ENCODE measurements around the gene TMEM44. TPM values are rescaled to one million over a fixed set of nuclear protein-coding genes. Genes with fewer than 3 reads are reported as not detected.

Gene TMEM44
- total and polyA plus RNA-seq, 9 of the 15 experiments (the other 6 are each of a cell fraction or from before 2014, with no cell fraction given) = 0.53 to 18.1 (median 11.3) TPM

DNA sequence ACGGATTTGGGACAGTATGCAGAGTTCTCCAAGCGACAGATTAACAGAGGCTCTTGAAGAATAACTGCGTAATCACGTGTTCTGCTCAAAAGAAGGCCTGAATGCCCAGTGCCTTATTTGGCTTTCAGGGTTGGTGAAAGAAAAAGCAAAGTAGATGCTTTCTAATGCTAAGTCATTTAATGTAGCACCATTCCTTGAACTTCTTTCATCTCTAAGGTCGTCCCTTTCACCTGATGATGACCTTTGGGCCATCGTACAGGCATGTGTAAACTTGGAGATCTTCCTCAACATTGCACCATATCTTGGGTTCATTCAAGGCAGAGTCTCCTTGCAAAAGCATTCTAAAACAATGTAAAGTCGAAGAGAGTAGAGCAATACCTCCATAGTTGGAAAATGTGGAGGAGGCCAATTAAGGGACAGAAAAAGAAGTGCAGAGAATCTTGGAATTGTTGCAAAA is 48.9 kb downstream of the TMEM44 start (continued):
- TF ChIP-seq, protein P1, sequence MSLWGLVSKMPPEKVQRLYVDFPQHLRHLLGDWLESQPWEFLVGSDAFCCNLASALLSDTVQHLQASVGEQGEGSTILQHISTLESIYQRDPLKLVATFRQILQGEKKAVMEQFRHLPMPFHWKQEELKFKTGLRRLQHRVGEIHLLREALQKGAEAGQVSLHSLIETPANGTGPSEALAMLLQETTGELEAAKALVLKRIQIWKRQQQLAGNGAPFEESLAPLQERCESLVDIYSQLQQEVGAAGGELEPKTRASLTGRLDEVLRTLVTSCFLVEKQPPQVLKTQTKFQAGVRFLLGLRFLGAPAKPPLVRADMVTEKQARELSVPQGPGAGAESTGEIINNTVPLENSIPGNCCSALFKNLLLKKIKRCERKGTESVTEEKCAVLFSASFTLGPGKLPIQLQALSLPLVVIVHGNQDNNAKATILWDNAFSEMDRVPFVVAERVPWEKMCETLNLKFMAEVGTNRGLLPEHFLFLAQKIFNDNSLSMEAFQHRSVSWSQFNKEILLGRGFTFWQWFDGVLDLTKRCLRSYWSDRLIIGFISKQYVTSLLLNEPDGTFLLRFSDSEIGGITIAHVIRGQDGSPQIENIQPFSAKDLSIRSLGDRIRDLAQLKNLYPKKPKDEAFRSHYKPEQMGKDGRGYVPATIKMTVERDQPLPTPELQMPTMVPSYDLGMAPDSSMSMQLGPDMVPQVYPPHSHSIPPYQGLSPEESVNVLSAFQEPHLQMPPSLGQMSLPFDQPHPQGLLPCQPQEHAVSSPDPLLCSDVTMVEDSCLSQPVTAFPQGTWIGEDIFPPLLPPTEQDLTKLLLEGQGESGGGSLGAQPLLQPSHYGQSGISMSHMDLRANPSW (CRISPR knock-in tag; IDR thresholded peaks at IDR 0.05) = 0 out of 2 replicates have a peak, but pooled peaks have one; percentile 0
- TF ChIP-seq ZC3H8 (IDR thresholded peaks at IDR 0.05) (no peak), NR2C1 (IDR thresholded peaks at IDR 0.05) (peak; percentile 14; the same call in 1 of the 2 replicates), NR2C1 (tag; IDR thresholded peaks at IDR 0.05) (no peak), HDAC2 (IDR thresholded peaks at IDR 0.05) (0 out of 2 replicates have a peak, but pooled peaks have one; percentile 7), SLC30A9 (CRISPR knock-in tag; IDR thresholded peaks at IDR 0.05) (no peak), OTX1 (CRISPR knock-in tag; IDR thresholded peaks at IDR 0.05) (no peak), SMARCE1 (IDR thresholded peaks at IDR 0.05) (0 out of 2 replicates have a peak, but pooled peaks have one; percentile 30), MXI1 (IDR thresholded peaks at IDR 0.05; ENCODE audit: low read depth, low read length) (no peak), NR2C2 (CRISPR knock-in tag; IDR thresholded peaks at IDR 0.05) (no peak), NR2C2 (tag; IDR thresholded peaks at IDR 0.05) (peak; percentile 67), CHD1 (IDR thresholded peaks at IDR 0.05; ENCODE audit: low read length) (peak; percentile 24), LCOR (CRISPR knock-in tag; IDR thresholded peaks at IDR 0.05) (no peak), ZNF175 (CRISPR knock-in tag; IDR thresholded peaks at IDR 0.05; ENCODE audit: low read depth) (0 out of 2 replicates have a peak, but pooled peaks have one; percentile 23), CHCHD3 (CRISPR knock-in tag; IDR thresholded peaks at IDR 0.05) (no peak), BACH1 (tag; IDR thresholded peaks at IDR 0.05) (0 out of 2 replicates have a peak, but pooled peaks have one; percentile 33), RAD51 (IDR thresholded peaks at IDR 0.05; ENCODE audit: borderline replicate concordance, low read depth) (peak; percentile 67), GABPB2 (CRISPR knock-in tag; conservative IDR thresholded peaks at IDR 0.05) (no peak), ZNF134 (CRISPR knock-in tag; conservative IDR thresholded peaks at IDR 0.05) (no peak), CEBPG (CRISPR knock-in tag; IDR thresholded peaks at IDR 0.05) (no peak), CEBPG (tag; conservative IDR thresholded peaks at IDR 0.05 in 1 of 2, IDR thresholded peaks at IDR 0.05 in 1 of 2) (peak in 1 of 2 experiments; percentile 41; a peak in 1 of 4 replicates)
- TF ChIP-seq, protein P2, sequence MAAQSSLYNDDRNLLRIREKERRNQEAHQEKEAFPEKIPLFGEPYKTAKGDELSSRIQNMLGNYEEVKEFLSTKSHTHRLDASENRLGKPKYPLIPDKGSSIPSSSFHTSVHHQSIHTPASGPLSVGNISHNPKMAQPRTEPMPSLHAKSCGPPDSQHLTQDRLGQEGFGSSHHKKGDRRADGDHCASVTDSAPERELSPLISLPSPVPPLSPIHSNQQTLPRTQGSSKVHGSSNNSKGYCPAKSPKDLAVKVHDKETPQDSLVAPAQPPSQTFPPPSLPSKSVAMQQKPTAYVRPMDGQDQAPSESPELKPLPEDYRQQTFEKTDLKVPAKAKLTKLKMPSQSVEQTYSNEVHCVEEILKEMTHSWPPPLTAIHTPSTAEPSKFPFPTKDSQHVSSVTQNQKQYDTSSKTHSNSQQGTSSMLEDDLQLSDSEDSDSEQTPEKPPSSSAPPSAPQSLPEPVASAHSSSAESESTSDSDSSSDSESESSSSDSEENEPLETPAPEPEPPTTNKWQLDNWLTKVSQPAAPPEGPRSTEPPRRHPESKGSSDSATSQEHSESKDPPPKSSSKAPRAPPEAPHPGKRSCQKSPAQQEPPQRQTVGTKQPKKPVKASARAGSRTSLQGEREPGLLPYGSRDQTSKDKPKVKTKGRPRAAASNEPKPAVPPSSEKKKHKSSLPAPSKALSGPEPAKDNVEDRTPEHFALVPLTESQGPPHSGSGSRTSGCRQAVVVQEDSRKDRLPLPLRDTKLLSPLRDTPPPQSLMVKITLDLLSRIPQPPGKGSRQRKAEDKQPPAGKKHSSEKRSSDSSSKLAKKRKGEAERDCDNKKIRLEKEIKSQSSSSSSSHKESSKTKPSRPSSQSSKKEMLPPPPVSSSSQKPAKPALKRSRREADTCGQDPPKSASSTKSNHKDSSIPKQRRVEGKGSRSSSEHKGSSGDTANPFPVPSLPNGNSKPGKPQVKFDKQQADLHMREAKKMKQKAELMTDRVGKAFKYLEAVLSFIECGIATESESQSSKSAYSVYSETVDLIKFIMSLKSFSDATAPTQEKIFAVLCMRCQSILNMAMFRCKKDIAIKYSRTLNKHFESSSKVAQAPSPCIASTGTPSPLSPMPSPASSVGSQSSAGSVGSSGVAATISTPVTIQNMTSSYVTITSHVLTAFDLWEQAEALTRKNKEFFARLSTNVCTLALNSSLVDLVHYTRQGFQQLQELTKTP (IDR thresholded peaks at IDR 0.05; ENCODE audit: low read depth in 1 of 2, partially characterized antibody in 2 of 2) = peak in 1 of 2 experiments; percentile 12
- TF ChIP-seq, protein P3, sequence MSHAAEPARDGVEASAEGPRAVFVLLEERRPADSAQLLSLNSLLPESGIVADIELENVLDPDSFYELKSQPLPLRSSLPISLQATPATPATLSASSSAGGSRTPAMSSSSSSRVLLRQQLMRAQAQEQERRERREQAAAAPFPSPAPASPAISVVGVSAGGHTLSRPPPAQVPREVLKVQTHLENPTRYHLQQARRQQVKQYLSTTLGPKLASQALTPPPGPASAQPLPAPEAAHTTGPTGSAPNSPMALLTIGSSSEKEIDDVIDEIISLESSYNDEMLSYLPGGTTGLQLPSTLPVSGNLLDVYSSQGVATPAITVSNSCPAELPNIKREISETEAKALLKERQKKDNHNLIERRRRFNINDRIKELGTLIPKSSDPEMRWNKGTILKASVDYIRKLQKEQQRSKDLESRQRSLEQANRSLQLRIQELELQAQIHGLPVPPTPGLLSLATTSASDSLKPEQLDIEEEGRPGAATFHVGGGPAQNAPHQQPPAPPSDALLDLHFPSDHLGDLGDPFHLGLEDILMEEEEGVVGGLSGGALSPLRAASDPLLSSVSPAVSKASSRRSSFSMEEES (CRISPR knock-in tag; IDR thresholded peaks at IDR 0.05) = peak; percentile 39
